HG02970 (cell line): ENCODE results near the gene EDEM2.
"Not testable (repeated sequence)": the region's sequence is repeated elsewhere in the genome, so short reads cannot be mapped to it uniquely, and the experiment has no call there.

Source experiments
- ATAC-seq: cut with Tn5 transposase; IDR thresholded peaks from one replicate; pipeline ENCODE4 v1.9.1; 2021; ENCODE audit warnings: mild to moderate bottlenecking, moderate library complexity, moderate number of reproducible peaks; ENCODE audit not compliant: unreplicated experiment, low FRiP score

EDEM2 gene

DNA sequence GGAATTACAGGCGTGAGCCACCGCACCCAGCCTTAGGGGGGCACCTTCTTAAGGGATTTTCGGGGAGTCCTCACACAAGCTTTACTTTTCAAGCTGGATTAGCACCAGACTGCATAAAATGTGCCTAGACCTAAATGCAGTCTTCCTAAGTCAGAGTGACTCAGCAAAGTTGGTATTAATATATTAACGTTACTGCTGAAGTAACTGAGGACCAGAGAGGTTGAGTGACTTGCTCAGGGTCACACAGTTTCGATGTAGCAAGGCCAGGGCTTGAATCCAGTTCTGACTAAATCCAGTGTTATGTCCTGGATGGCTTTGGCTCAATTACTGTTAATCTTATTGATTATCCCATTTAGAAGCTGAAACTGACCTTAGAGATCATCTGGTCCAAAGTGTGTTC, 13.4 kb downstream of the EDEM2 start:
- no peak for ATAC-seq

- no peak for ATAC-seq
Measured at GRCh38 chr20:35133031-35133430, 14.1 kb downstream of the EDEM2 start.

DNA sequence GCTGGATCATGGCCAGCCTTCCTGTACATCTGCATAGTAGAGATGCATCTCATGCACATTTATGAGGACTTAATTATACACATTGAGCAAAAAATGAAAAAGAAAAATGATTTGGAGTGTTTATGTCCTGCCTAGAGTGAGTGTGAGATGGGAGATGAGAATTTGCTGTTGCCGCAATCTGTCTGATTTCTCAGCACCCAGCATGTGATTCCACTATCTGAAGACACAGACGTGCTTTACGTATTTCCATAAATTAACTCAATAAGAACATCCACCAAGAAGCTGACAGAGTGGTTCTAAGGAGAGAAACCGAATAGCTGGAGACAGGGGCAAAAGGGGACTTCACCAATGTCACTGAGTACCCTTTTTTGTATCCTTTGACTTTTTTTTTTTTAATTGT, 15.2 kb downstream of the EDEM2 start:
- ATAC-seq = no peak

DNA sequence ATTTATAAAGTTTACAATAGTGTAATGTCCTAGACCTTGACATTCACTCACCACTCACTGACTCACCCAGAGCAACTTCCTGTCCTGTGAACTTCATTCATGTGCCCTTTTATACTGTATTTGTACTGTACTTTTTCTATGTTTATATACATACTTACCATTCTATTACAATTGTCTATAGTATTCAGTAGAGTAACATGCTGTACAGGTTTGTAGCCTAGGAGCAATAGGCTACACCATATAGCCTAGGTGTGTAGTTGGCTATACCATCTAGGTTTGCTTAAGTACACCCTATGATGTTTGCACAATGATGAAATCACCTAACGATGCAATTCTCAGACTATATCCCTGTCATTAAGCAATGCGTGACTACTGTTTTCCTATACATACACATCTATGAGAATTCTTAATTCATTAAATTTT, 17.5 kb downstream of the EDEM2 start:
- ATAC-seq = no peak

GRCh38 chr20:35125753-35126152, 21.4 kb downstream of the EDEM2 start:
- no peak for ATAC-seq

- ATAC-seq = no peak
Measured at GRCh38 chr20:35122756-35123405, 24.3 kb downstream of the EDEM2 start.

DNA sequence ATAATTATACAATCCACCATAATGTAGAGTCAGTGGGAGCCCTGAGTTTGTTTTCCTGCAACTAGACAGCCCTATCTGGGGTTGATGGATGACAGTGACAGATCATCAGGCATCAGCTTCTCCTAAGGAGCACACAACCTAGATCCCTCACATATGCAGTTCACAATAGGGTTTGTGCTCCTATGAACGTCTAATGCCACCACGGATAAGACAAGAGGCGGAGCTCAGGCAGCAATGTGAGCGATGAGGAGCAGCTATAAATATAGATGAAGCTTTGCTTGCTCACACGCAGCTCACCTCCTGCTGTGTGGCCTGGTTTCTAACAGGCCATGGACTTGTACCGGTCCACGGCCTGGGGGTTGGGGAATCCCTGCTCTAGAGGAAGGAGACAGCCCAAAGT, 25.9 kb downstream of the EDEM2 start:
- no peak for ATAC-seq

- no peak for ATAC-seq
Measured at GRCh38 chr20:35120012-35120701, 27.0 kb downstream of the EDEM2 start.

- no peak for ATAC-seq
Measured at GRCh38 chr20:35117629-35118028, 29.5 kb downstream of the EDEM2 start.

- ATAC-seq = no peak
Measured at GRCh38 chr20:35117196-35117595, 29.9 kb downstream of the EDEM2 start.

- ATAC-seq = no peak
Measured at GRCh38 chr20:35116258-35116657, 30.9 kb downstream of the EDEM2 start.

DNA sequence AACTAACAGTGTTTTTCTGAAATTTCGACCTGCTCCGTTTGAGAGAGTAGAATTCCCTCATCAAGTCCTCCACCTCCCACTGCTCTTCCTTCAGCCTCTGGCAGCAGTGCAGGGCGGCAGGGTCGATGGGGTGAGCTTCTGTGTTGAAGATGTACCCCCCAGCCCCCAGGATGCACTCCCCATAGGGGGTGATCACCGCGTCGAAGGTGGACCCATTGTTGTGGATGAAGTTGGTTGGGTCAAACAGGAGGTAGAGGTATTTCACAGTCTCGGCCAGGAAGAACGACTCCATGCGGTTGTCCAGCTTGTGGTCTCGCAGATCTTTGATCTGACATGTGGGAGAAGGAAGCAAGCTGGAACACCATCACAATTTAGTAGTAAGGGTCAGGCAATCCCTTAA, 31.5 kb downstream of the EDEM2 start:
- ATAC-seq = no peak

DNA sequence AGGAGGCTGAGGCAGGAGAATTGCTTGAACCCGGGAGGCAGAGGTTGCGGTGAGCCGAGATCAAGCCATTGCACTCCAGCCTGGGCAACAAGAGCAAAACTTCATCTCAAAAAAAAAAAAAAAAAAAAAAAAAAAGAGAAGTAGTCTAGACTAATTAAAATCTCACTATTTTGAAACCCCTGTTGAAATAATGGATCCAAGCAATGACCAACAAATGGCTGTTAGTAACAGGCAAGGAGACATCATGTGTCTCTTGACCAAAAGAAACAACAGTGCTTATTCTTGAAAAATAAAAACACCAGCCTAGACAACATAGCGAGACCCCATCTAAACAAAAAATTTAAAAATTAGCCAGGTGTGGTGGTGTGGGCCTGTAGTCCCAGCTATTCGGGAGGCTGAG, 34.9 kb downstream of the EDEM2 start:
- ATAC-seq = not testable (repeated sequence)

DNA sequence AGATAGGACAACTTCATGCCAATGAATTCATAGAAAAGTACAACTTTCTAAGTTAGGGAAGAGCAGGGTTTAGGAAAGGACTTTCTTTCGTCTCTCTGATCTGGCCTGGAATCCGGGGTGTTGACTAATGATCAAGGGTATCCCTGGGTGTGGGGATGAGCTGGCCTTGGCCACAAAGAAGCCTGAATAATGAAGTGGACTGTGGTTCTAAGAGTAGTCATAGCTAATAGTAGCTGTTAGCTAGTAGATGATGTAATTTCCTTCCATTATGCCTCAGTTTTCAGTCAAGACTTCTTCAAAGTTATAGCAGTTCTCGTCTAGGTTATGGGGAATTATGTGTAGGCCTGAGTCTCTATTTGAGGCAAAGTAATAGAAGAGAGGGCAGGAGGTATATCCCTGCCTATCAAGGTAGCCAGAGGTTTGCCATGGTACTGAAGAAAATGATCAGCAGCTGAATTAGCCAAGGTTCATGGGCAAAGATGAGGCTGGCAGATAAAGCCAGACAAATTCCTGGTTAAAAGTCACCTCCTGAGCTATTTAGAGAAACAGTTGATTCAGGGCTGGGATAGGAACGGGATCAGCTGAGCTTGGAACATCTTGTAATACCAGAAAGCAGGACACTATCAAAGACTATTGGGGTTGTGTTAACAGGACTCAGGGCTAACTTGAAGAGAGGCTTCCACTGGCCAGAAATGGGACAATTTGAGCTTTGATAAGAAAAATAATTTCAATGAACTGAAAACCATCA, 35.8 kb downstream of the EDEM2 start:
- ATAC-seq = no peak

DNA sequence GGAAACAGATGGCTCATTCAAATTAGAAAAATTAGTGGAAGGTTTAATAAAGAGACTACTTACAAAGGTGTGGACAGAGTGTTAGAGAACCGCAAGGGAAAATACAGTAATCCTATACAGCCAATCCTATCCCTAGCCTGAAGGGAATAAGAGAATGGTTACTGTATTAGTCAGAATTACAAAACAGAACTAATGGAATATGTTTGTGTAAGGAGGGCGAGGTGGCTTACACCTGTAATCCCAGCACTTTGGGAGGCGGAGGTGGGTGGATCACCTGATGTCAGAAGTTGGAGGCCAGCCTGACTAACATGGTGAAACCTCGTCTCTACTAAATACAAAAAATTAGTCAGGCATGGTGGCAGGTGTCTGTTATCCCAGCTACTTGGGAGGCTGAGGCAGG, 38.2 kb downstream of the EDEM2 start:
- no peak for ATAC-seq

GRCh38 chr20:35106827-35107380, 40.2 kb downstream of the EDEM2 start:
- no peak for ATAC-seq

DNA sequence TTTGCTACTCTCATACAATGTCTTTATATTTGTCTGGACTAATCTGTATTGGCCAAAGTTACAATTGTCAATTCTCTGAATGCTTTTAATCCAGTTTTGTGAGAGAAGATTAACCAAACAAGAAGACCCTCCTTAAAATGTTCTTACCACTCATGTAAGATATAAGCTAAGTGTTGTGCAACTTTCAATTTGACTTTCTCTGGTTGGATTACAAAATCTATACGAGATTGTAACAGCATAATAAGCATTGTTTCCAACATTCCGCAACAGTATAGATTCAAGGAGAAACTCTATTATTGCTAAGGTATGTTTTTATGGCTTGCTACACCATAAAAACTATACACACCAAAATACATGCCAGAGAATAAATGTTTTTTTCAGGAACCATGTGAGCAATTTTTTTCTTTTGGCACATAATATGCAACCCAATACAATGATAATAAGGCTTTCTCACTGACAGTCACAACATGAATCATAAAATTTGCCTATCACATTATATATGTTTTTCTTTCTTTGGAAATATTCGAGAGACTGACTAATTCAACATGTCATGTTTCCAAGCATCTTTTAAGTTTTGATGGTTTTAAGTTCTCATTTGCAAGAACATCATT, 42.3 kb downstream of the EDEM2 start:
- ATAC-seq = no peak

- ATAC-seq = no peak
Measured at GRCh38 chr20:35101620-35102019, 45.5 kb downstream of the EDEM2 start.

GRCh38 chr20:35093267-35093884, 53.8 kb downstream of the EDEM2 start:
- no peak for ATAC-seq

DNA sequence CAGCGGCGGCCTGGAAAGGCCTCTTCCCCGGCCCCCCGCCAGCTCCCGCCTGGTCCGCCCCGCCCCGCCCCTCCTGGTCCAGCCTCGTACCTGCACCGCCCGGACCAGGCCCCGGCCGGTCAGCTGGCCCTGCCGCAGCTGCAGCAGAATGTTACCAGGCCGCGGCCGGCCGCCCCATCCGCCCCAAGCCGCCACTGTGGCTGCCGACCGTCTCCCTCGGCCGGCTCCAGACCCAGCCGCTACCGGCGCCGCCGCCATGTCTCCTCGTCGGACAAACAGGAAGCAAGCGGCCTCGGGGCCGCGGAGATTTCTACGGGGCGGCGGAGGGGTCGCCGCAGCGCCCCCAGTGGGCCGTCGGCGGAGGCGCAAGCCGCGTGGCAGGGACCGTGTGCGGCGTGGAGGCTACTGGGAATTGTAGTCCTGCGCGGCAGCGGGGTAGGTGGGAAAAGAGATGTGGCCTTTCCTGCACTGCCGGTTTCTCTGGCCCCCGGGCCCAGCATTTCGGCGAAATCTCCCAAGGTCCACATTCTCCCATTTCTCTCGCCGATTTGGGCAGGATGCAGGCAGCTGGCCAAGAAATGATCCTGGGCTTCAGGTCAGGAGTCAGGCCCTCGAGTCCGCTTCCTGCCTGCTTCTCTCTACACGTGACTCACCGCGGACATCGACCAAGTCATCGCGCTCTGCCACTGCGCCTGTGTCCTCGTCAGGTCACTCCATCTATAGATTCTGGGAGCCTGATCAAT, 54.4 kb downstream of the EDEM2 start, which contains the start of gene TRPC4AP:
Gene TRPC4AP (minus strand): TSS at position 284 of the 743 bp plus-strand sequence. CDS start 26 bp downstream, at position 258.
- peak; percentile 91 for ATAC-seq
